SKM-1 (cell line): ENCODE results near the gene AP2A2.

Experiments
- DNase-seq: peaks from one replicate; lab custom pipeline; 2025; ENCODE audit not compliant: unreplicated experiment; lab: John Stamatoyannopoulos, UW

AP2A2 gene

DNA sequence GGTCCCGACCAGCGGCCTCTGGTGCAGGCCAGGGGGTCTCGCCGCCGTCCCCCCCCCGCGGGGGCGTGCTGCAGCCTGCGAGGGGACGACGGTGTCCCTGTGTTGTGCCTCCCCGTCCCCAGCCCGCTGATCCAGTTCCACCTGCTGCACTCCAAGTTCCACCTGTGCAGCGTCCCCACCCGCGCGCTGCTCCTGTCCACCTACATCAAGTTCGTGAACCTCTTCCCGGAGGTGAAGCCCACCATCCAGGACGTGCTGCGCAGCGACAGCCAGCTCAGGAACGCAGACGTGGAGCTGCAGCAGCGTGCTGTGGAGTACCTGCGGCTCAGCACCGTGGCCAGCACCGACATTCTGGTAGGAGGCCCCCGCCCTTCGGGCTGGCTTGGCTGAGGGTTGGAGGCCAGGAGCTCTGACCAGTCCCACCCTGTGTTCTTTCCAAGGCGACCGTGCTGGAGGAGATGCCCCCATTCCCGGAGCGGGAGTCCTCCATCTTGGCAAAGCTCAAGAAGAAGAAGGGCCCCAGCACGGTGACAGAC is 68.0 kb downstream of the AP2A2 start:
- no peak for DNase-seq

DNA sequence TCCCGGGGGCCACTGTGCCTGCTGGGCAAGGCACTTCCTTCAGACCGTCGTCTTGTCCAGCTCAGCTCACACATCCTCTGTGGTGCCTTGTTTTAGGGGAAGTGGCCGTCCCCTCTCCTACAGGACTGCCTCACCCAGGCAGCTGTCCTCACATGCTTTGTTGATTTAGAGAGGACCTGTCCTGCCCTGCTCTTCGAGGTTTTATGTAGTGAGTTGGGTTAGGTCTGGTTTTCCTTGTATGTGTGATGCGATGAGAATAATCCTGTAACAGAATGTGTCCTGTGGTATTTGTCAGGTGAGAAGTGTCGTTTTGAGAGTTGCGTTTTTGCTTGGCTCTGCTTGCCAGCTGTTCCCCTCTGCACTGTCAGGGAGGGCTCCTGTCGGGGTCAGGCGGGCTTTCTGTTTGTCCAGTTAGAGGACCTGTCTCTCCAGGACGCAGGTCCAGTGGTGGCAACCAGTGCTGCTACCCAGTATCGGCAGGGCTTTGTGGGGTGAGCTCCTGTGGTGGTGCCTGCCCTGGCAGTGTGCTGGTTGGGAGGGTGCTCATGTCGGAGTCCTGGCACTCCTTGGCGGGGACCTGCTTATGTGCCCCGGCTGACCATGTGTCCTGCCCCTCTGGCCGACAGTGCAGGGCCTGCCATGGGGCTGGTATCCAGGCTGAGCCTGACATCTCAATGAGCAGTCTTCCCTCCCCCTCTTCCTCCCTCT is 69.5 kb downstream of the AP2A2 start:
- no peak for DNase-seq

DNA sequence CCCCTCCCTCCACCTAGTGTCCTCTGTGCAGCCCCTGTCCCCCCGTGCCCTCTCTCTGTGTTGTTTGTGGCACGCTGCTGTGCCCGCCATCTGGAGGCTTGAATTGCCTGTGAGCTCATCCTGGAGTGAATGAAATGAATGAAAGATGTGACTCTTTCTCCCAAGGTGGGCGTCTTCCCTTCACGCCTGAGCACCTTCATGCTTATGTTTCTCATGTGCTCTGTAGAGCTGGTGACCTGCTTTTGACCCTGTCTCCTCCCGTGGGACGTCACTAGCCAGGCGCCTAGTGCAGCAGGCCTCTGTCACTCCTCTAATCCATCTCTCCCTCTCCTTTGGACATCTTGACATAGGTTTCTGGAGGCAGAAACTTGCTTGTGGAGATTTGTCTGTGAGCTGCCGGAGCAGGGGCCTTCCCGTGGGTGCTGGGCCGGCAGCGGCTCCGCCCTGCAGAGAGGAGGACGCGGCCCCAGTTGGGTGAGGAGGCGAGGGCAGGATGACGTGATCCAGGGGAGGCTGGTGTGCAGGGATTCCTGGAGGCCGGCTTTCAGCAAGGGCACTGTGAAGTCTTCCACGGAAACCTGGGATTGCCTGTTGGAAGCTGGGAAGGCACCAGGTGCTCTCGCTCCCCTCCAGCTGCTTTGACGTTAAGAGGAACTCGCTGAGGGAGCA is 70.2 kb downstream of the AP2A2 start:
- no peak for DNase-seq

DNA sequence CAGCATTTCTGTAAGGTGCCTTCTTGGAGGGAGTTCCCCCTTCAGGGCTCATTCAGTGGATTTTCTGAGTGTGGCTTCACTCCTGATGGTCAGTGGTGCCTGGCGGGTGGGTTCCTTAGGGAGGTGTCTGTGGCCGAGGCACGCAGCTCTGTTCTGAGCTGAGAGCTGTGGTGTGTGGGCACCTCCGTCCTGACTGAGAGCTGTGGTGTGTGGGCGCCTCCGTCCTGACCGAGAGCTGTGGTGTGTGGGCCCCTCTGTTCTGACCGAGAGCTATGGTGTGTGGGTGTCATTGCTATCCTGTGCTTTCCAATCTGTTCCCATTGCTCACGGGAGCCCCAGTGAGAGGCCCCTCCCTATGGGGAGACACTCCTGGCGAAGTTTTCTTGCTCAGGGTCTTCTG is 71.0 kb downstream of the AP2A2 start:
- no peak for DNase-seq

DNA sequence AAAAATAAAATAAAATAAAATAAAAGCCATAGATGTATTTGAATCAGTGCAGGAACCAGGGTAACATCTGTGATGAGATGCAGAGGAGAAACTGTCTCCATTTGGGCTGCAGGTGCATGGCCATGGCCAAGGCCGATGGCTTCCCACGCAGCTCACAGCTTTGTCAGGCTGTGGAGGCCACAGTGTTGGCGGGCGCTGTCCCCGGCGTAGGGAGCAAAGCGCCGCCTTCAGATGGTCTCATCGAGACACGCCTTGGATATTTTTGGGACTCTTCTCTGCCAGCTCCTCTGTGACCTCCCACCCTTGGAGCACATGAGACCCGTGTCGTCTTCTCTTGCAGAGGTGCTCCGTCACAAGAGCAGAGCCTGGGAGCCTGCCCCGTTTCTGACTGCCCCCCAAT is 72.2 kb downstream of the AP2A2 start:
- DNase-seq = no peak

DNA sequence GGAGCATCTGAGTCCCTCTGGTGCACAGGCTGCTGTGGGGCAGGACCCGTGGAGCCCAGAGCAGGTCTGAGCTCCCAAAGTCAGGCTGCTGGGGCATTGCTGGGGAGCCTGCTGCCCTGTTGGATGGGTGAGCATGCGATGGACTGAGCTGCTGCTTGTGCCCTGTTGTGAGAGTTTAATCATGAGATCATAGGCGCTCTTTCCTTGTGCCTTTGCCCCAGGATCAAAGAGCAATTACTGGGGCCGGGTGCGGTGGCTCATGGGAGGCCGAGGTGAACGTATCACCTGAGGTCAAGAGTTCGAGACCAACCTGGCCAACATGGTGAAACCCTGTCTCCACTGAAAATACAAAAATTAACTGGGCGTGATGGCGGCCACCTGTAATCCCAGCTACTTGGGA is 73.3 kb downstream of the AP2A2 start:
- no peak for DNase-seq

DNA sequence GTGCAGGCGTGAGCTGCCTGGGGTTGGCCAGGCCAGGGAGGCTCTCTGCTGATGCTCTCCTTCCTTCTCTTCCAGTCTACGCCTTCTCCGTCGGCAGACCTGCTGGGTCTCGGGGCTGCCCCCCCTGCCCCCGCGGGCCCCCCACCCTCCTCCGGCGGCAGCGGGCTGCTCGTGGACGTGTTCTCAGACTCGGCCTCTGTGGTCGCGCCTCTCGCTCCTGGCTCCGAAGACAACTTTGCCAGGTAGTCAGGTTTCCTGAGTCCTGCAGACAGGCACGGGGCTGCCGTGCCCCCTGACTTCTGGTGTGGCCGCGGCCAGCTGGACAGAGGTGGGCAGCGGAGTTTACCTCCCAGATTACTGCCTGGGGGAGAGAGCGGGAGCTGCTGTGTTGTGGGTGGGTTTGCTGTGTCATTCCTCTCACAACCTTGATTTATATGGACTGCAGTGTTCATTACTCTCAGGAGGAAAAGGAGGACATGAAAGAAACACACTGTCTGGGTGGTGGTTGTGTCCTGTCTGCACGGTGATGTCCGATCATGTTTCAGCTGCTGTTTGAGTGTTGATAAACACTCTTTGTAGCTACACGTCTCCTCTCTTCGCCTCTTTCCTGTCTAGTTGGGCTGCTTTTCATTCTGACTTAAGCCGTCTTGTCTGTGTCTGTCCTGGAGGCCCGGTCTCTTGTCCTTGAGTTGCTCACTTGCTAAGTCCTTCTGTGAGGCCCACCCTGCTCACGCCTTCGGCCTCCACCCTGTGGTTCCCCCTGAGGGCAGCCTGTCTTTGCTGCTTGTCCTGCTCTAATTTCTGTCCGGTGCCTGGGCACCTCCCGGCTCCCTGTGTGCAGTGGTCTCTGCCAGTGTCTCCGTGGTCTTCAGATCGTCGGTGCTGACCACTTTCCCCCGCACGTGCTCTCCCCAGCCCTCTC is 74.9 kb downstream of the AP2A2 start:
- DNase-seq = no peak

DNA sequence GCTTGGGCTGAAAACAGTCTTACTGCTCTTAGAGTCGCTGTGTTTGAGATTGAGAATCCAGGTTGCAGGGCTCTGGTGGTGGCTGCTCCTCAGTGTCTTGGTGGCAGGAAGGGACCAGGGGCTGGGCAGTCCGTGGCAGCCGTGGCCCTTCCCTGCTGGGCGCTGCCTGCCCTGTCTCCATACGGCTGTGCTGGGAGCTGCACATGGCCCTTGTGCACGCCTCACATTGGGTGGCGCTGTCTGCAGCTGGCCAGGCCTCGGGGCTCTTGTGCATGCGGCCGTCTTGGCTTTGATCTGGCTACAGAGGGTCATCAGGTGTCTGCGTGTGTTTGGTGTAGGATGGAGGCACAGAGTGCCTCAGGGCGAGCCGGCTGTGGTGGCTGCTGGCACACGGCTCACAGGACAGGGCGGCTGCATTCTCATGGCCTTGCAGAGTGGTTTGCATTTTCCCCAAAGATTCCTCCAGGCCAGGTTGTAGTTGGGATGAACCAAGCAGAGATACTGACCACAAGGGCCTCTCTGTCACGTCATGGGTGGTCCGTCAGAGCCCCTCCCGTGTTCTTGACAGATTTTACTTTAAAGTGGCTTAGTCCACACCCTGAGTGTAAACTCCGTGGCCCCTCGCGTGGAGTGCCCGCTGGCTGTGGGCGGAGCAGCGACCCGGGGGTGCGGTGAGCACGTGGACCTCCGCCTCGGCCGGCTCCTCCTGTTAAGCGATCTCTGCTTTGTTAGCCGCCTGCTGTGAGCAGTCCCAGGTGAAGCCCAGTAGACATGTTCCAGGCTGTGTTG is 76.1 kb downstream of the AP2A2 start:
- DNase-seq = no peak

DNA sequence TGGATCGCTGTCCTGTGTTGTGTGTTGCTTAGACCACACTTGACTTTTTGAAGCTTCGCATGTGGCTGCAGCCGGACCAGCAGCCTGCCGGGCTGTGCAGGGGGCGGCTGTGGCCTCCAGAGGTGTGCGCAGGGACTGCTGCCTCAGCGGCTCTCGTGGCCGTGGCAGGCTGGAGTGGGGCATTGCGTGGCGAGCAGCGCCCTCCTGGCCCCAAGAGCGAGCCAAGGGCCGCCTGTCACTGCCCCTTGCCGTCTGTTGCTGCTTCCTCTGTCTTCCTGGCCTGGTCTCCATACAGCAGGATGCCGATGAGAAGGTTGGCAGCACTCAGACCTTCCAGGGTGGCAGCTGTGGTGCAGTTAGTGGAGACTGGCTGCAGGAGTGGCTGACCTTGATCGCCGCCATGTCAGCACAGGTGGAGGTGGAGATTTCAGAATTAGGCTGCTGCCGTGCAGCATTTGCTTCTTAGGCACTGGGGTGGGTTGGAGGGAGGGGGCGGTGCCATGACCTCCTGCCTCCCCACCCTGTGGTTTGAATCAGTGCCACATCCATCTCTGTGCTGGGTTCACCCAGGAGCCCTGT is 76.8 kb downstream of the AP2A2 start:
- DNase-seq = no peak

DNA sequence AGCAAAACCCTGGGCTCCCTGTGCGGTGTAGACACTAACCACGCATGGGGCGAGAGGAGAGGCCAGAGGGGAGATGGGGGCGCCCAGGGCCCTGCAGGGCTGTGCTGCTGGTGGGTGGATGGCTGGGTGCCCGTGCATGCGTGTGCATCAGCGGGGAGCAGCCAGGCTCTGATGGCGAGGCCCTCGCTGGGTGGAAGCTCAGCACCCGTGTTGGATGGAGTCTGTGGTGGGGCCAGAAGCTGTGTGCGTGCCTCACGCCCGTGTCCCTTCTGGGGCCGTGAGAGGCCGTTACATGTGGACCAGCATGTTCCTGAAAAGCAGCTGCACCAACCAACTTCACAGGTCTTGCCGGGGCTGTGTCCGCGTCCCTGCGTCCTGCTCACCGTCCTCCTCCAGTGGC is 77.5 kb downstream of the AP2A2 start:
- no peak for DNase-seq

DNA sequence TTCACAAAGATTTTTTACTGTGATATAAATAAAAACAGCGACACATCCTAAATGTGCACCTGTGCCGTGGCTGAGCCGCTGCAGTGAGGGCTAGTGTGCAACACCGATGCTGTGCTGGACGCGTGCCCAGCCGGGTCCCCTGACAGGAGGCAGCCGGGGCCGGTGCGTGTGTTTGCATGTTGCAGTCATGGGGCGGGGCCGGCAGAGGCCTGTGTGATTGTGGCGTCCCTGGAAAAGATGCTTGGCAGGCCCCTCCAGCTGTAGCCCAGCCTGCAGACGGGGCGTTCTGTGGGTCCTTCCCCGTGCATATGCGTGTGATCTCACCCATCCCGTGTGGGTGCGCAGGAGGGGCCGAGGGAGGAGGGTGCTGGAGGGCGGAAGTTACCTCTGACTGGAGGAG is 80.3 kb downstream of the AP2A2 start:
- no peak for DNase-seq

DNA sequence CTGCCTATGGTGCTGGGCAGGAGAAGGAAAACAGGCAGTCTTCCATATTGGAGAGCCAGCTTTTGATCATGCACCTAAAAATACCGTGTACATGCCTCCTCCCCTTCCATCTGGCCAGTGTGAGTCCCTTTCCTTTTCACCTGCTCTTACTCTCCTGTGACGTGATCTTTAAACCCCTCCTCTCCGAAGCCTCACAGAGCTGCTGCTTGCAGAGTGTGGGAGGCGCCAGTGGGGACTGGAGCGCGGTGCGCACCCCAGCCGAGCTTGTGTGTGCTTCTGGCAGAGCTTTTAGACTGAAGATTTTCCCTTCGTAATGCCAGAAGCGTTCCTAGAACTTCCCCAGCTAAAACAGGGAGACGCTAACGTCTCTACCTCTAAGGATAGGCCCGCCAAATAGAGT is 81.1 kb downstream of the AP2A2 start:
- no peak for DNase-seq

DNA sequence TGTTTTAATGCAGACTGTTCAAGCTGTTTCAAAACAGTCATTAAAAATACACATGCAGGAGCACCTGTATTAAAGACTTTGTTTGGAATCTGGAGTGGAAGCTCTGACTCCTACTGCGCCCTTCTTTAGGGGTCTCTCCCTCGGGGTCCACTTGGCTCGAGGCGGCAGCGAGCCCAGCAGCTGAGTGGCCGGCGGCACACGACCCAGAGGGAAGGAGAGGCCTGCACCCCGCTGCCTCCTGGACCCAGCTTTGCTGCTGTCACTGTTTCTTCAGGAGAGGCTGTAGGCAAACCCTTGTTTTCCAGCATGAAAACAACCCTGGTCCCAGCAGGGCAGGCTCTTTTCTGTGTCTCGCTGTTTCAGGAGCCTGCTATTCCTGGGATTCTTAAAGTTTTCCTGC is 81.6 kb downstream of the AP2A2 start:
- DNase-seq = no peak

DNA sequence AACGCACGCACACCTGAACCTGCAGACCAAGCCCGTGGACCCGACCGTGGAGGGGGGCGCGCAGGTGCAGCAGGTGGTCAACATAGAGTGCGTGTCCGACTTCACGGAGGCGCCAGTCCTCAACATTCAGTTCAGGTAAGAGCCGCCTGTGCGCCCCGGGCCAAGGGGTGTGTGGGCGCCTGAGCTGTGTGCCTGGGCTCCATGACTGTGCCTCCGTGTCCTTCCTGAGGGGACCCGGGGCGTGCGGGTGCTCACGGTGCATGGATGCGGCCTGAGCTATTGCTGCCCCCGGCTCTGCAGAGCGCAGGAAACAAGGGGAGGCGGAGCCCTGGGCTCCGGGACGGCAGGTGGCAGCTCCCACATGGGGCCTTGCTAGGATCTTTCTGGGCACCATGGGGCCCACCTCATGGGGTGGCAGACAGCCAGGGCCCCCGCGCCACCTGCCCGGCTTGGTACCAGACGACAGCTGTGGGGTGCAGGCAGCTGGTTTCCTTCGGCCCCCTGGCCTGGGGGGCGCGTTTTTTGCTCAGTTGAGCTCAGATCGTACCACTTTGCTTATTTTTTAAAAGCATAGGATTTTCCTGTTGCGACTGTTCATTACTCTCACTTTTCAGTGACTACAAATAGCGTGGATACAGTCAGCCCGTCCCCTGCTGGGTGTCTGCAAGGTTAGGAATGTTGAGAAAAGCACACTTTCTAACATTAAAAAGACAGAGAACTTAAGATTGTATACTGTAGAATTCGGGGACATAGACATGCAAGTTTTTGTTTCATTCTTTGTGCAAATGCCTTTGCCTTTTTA is 82.5 kb downstream of the AP2A2 start:
- no peak for DNase-seq

DNA sequence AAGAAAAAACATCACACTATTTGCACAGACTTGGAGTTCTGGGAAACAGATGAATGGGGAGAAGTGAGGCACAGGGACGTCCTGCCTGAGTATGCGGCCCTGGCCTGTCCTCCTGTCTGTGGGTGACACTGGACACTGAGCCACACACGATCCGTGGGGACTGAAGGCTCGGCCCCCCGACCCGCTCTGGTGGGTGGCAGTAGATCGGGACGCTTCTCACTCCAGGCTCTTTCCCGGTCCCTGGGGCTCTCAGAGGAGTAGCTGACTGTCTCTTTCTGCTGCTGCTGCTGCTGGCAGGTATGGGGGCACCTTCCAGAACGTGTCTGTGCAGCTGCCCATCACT is 83.1 kb downstream of the AP2A2 start:
- no peak for DNase-seq

DNA sequence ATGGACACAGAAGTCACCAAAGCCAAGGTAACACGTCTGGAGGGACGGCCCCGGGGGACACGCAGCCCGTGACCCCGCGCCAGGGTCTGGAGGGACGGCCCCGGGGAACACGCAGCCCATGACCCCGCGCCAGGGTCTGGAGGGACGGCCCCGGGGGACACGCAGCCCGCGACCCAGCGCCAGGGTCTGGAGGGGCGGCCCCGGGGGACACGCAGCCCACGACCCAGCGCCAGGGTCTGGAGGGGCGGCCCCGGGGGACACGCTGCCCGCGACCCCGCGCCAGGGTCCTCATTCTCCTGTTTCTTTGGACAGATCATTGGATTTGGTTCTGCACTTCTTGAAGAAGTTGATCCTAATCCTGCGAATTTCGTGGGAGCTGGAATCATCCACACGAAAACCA is 83.7 kb downstream of the AP2A2 start:
- no peak for DNase-seq

DNA sequence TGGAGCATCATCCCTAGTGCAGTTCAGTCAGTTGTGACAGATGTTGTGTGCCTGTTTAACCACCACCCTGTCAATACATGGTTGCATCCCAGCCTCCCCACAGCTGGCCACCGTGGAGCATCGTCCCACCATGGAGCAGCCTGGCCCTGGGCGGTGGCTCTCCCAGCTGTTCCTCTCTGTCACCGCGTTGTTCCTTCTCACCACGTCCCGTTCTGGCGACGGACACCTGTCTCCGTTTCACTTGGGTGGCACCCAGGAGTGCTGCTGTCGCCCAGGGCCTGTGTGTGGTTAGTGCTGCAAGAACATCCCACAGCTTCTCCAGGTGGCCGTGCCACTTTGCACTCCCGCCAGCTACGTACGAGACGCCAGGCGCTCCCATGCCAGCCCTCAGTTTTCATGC is 84.3 kb downstream of the AP2A2 start:
- no peak for DNase-seq

DNA sequence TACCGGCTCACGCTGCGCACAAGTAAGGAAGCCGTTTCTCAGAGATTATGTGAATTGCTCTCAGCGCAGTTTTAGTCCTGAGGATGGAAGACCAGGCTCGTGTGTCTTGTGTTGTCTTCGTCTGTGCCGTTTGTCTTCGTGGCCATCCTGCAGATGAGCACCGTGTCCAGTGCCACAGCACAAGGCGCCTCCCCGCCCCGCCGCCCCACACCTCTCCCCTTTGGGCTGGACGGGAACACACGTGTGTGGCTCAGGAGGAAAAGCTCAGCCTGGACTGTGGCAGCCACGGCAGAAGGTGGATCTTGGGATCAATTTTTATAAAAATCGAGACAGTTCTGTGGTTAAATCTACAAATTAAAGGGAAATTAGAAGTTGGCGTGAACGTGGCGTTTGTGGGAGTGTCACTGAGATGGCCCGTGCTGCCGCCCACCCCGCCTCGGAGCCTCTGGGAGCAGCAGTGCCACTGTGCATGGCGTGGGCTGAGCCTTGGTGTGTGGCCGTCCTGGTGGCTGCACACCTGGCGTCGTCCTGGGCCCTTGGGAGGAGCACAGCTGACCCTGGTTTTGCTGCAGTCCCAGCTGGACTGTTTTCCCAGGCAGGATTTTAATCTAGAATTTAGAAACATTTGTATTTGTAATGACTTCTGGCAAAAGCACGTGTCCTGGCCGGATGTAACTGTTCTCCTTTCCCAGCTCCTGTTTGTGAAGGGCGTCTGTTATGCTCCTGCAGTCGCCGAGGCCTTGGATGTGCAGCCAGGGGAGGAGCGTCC is 85.1 kb downstream of the AP2A2 start:
- DNase-seq = no peak

DNA sequence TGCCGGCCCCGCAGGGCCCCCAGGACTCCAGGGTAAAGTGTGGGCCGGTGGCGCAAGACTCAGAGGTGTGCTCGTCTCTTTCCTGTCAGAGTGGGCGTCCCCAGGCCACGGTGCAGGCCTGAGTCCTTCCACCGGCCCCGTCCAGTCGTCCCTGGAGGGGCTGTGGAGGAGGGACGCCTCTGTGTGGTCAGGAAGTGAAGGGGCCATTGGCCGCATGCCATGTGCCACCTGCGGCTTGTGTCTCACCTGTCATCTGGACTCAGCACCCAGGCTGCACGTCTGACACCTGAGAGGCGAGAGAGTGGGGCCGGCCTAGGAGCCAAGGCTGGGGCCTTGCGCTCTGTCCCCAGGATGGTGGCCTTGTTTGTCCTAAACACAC is 85.6 kb downstream of the AP2A2 start:
- no peak for DNase-seq
